Sigmoid colon (tissue), 7 donors: ENCODE measurements around the gene HIVEP2. TPM values are rescaled to one million over a fixed set of nuclear protein-coding genes. Genes with fewer than 3 reads are reported as not detected.

Experiments
- DNase-seq: peaks from one replicate; pipeline ENCODE4 v3.0.0-alpha.2; 2019
- H3K27ac ChIP-seq, 4 donors: fragments of 200-600 bp; sonication (generic); one replicate each; pipeline ENCODE4 v1.5.1; 2016 to 2019; ENCODE audit warnings: mild to moderate bottlenecking in 1 of 4
- H3K27me3 ChIP-seq, 3 donors: fragments of 200-600 bp; sonication (generic); one replicate each; pipeline ENCODE4 v1.5.1; 2019; ENCODE audit warnings: mild to moderate bottlenecking in 1 of 3
- H3K36me3 ChIP-seq, 4 donors: fragments of 200-600 bp; sonication (generic); one replicate each; pipeline ENCODE4 v1.5.1; 2016 to 2019
- H3K4me1 ChIP-seq, 4 donors: fragments of 200-600 bp; sonication (generic); one replicate each; pipeline ENCODE4 v1.5.1; 2017 to 2019
- H3K4me3 ChIP-seq, 4 donors: fragments of 200-600 bp; sonication (generic); one replicate each; pipeline ENCODE4 v1.5.1; 2017 to 2019; ENCODE audit warnings: mild to moderate bottlenecking in 2 of 4, moderate library complexity in 1 of 4
- H3K9me3 ChIP-seq, 4 donors: fragments of 200-600 bp in 3 of 4; sonication (generic) in 3 of 4; one replicate each; pipeline versions ENCODE4 v1.5.1 to v1.6.1; 2013 to 2019
- CTCF ChIP-seq, 4 experiments: fragments of 450-650 bp in 3 of 4; fragments of 200-600 bp in 1 of 4; IDR thresholded peaks; one replicate each; pipeline ENCODE4 v1.5.1; 2016 to 2019; ENCODE audit warnings: antibody characterized with exemption in 4 of 4, mild to moderate bottlenecking in 3 of 4, moderate library complexity in 2 of 4
- EP300 ChIP-seq, 4 donors: sonication (generic); formaldehyde crosslinking; IDR thresholded peaks; one replicate each; pipeline ENCODE4 v1.6.1; 2017; ENCODE audit warnings: antibody characterized with exemption in 4 of 4
- POLR2A ChIP-seq, 2 donors: fragments of 450-650 bp; IDR thresholded peaks; one replicate each; pipeline ENCODE4 v1.6.1; 2016; ENCODE audit warnings: antibody characterized with exemption in 2 of 2, mild to moderate bottlenecking in 2 of 2, moderate library complexity in 2 of 2
- POLR2AphosphoS5 ChIP-seq, 4 donors: sonication (generic); formaldehyde crosslinking; IDR thresholded peaks; one replicate each; pipeline ENCODE4 v1.6.1; 2017; ENCODE audit warnings: antibody characterized with exemption in 4 of 4
- WGBS, 2 donors: extraction: QIAGEN DNeasy Blood & Tissue Kit; methylation state at CpG; one replicate each; pipeline ENCODE4 v1.1.7; 2013; 5-methylcytosine and 5-hydroxymethylcytosine counted together
- intact Hi-C: fragments of 100-400 bp; cut with DNase I; formaldehyde crosslinking; loops from one replicate; pipeline ENCODE4 v1.15.1; 2023
- polyA plus RNA-seq, 3 donors: library from polyadenylated mRNA; stranded (reverse); fragments of 200-250 nt; gene quantifications; one replicate each; pipeline ENCODE4 v1.2.3, GENCODE V29; 2013
- total RNA-seq, 4 donors: library from RNA; depleted of rRNA; stranded (reverse); fragments of >200 nt; gene quantifications; one replicate each; pipeline ENCODE4 v1.1.0, GENCODE V29; 2016
- donor health status: healthy with polysubstance abuse.
- donor health status: Bipolar disorder and iron deficiency.
- donor health status: healthy.

The HIVEP2 gene
- total and polyA plus RNA-seq, 7 donors: 1.8 to 21.7 (median 11.5) TPM

- H3K4me1 ChIP-seq: peaks cover 0 to 31% (median 13%) of the 10 kb centered on the region in 4 donors
- intact Hi-C loops: no loop called here
Observed at GRCh38 chr6:142863981-142864380, 81.0 kb downstream of the HIVEP2 start.

GRCh38 chr6:142861711-142862110 lies 83.3 kb downstream of the HIVEP2 start:
- no peak for TF ChIP-seq POLR2A (IDR thresholded peaks at IDR 0.05)
- TF ChIP-seq POLR2AphosphoS5 (IDR thresholded peaks at IDR 0.05): no peak
- no peak for TF ChIP-seq EP300 (IDR thresholded peaks at IDR 0.05)
- TF ChIP-seq CTCF (IDR thresholded peaks at IDR 0.05): no peak
- no peak overlapping the region for H3K27ac ChIP-seq
- H3K4me1 ChIP-seq: peaks cover 0 to 20% (median 10%) of the 10 kb centered on the region in 4 donors
- no peaks in the 10 kb centered on the region for H3K9me3 ChIP-seq
- DNase-seq: no peak
- H3K4me3 ChIP-seq: no peak overlapping the region
- 76 to 79% methylated on average over 3 of the region's 3 CpGs for WGBS, 2 donors
- intact Hi-C loops: no loop called here
- H3K36me3 ChIP-seq: no peaks in the 10 kb centered on the region
- H3K27me3 ChIP-seq: no peaks in the 10 kb centered on the region

More at GRCh38 chr6:142863981-142864380, 81.0 kb downstream of the HIVEP2 start:
- TF ChIP-seq EP300 (IDR thresholded peaks at IDR 0.05) (no peak), CTCF (IDR thresholded peaks at IDR 0.05) (no peak), POLR2A (IDR thresholded peaks at IDR 0.05) (no peak), POLR2AphosphoS5 (IDR thresholded peaks at IDR 0.05) (no peak)
- Histone ChIP-seq H3K4me3 (no peak overlapping the region), H3K9me3 (no peaks in the 10 kb centered on the region), H3K36me3 (no peaks in the 10 kb centered on the region), H3K27me3 (no peaks in the 10 kb centered on the region), H3K27ac (no peak overlapping the region)
- DNase-seq: no peak
- 71 to 74% methylated on average over 2 of the region's 2 CpGs for WGBS, 2 donors

- no peak overlapping the region for H3K4me3 ChIP-seq
- no peaks in the 10 kb centered on the region for H3K27me3 ChIP-seq
- H3K27ac ChIP-seq: no peak overlapping the region
- no peaks in the 10 kb centered on the region for H3K36me3 ChIP-seq
- no peaks in the 10 kb centered on the region for H3K9me3 ChIP-seq
- intact Hi-C loops: no loop called here
- WGBS, 2 donors: 92 to 95% methylated on average over 6 of the region's 6 CpGs
- TF ChIP-seq POLR2AphosphoS5 (IDR thresholded peaks at IDR 0.05) (no peak), EP300 (IDR thresholded peaks at IDR 0.05) (no peak), POLR2A (IDR thresholded peaks at IDR 0.05) (no peak), CTCF (IDR thresholded peaks at IDR 0.05) (no peak)
- H3K4me1 ChIP-seq: peaks cover 0 to 15% (median 3%) of the 10 kb centered on the region in 4 donors
- DNase-seq: no peak
Observed at GRCh38 chr6:142860498-142860897, 84.5 kb downstream of the HIVEP2 start.

GRCh38 chr6:142857796-142858555 lies 87.0 kb downstream of the HIVEP2 start:
- no peak for DNase-seq
- no peaks in the 10 kb centered on the region for H3K27me3 ChIP-seq
- H3K4me1 ChIP-seq: peaks cover 0 to 19% (median 2%) of the 10 kb centered on the region in 4 donors
- H3K4me3 ChIP-seq: no peak overlapping the region
- no peak for TF ChIP-seq POLR2A (IDR thresholded peaks at IDR 0.05)
- no peak for TF ChIP-seq EP300 (IDR thresholded peaks at IDR 0.05)
- TF ChIP-seq CTCF (IDR thresholded peaks at IDR 0.05): no peak
- TF ChIP-seq POLR2AphosphoS5 (IDR thresholded peaks at IDR 0.05): no peak
- H3K9me3 ChIP-seq: no peaks in the 10 kb centered on the region
- WGBS, 2 donors: 45 to 79% methylated on average over 9 of the region's 9 CpGs
- H3K36me3 ChIP-seq: no peaks in the 10 kb centered on the region
- H3K27ac ChIP-seq: no peak overlapping the region
- intact Hi-C loops: no loop called here
